A549 (cell line): ENCODE results near the gene ARID1B. TPM values are rescaled to one million over a fixed set of nuclear protein-coding genes. Genes with fewer than 3 reads are reported as not detected.

Source experiments
- ATAC-seq, 2 experiments: fragments of 200-7000 bp in 1 of 2; fragments of >200 bp in 1 of 2; cut with Nextera tagmentation in 1 of 2; cut with Tn5 transposase in 1 of 2; 3 replicates each; pipeline versions ENCODE4 v1.8.0 to v1.9.1; 2018 to 2020; ENCODE audit warnings: mild to moderate bottlenecking in 1 of 2, moderate library complexity in 1 of 2
- CTCF ChIA-PET: fragments of 300-600 bp; sonication (Branson Sonifier 250); formaldehyde crosslinking; extraction: SDS; loops from one replicate; lab custom pipeline; 2021; ENCODE audit warnings: antibody characterized with exemption, inconsistent platforms; lab: Yijun Ruan, JAX
- POLR2A ChIA-PET: fragments of 350-600 bp; formaldehyde crosslinking; extraction: SDS; loops from one replicate; lab custom pipeline; 2021; ENCODE audit warnings: antibody characterized with exemption, inconsistent platforms; lab: Yijun Ruan, JAX
- DNase-seq, 2 experiments: peaks; one replicate each; pipeline versions ENCODE4 v3.0.0 to v3.0.0-alpha.2; 2011 to 2016; ENCODE audit warnings: low read depth in 1 of 2, low spot score in 1 of 2
- FAIRE-seq: peaks from 2 replicates; lab custom pipeline; 2011; peaks lifted over from hg19 to GRCh38; lab: Jason Lieb, UNC
- H3K27ac ChIP-seq, 2 experiments: fragments of >200 bp; sonication (Bioruptor Twin); formaldehyde crosslinking; 3 replicates each; pipeline ENCODE4 v1.5.1; 2016 to 2017
- H3K4me1 ChIP-seq: fragments of >200 bp; sonication (Bioruptor Twin); formaldehyde crosslinking; 3 replicates; pipeline ENCODE4 v1.6.1; 2016
- H3K4me2 ChIP-seq: fragments of >200 bp; sonication (Bioruptor Twin); formaldehyde crosslinking; 3 replicates; pipeline ENCODE4 v1.6.1; 2016
- H3K4me3 ChIP-seq: fragments of >200 bp; sonication (Bioruptor Twin); formaldehyde crosslinking; 3 replicates; pipeline ENCODE4 v1.5.1; 2016
- H3K9me3 ChIP-seq: fragments of >200 bp; sonication (Bioruptor Twin); formaldehyde crosslinking; 3 replicates; pipeline ENCODE4 v1.6.1; 2016
- ATOH8 ChIP-seq: fragments of 250-450 bp; sonication (Bioruptor Pico); IDR thresholded peaks from 2 replicates; pipeline ENCODE4 v1.5.0; 2020; ENCODE audit warnings: low read depth, mild to moderate bottlenecking, moderate library complexity
- BCL3 ChIP-seq: fragments of >200 bp; sonication (Bioruptor Twin); formaldehyde crosslinking; IDR thresholded peaks from 3 replicates; pipeline ENCODE4 v1.6.1; 2016
- BHLHE40 ChIP-seq: IDR thresholded peaks from 2 replicates; pipeline ENCODE4 v1.6.1; 2012; ENCODE audit warnings: low read depth, low read length, inconsistent platforms
- CBX2 ChIP-seq: fragments of 200-600 bp; sonication (generic); IDR thresholded peaks from 2 replicates; pipeline ENCODE4 v1.6.1; 2016; ENCODE audit warnings: low read depth, mild to moderate bottlenecking, borderline replicate concordance
- CBX8 ChIP-seq: fragments of 200-600 bp; sonication (generic); IDR thresholded peaks from 2 replicates; pipeline ENCODE4 v1.6.1; 2016
- CEBPB ChIP-seq, 2 experiments: fragments of >200 bp in 1 of 2; sonication (Bioruptor Twin) in 1 of 2; formaldehyde crosslinking in 1 of 2; IDR thresholded peaks; 2 replicates each; pipeline ENCODE4 v1.6.1; 2012 to 2016
- CTCF ChIP-seq: fragments of >200 bp; sonication (Bioruptor Twin); formaldehyde crosslinking; IDR thresholded peaks from 3 replicates; pipeline ENCODE4 v1.5.1; 2016
- EHF ChIP-seq: fragments of 250-450 bp; sonication (Bioruptor Pico); IDR thresholded peaks from 2 replicates; pipeline ENCODE4 v1.5.0; 2020; ENCODE audit warnings: mild to moderate bottlenecking
- EP300 ChIP-seq, 2 experiments: fragments of >200 bp; sonication (Bioruptor Twin); formaldehyde crosslinking; IDR thresholded peaks; 2 replicates in 1 of 2; 3 replicates in 1 of 2; pipeline ENCODE4 v1.6.1; 2016 to 2017
- ESRRA ChIP-seq: fragments of 150-350 bp; IDR thresholded peaks from 2 replicates; pipeline ENCODE4 v1.6.1; 2014; ENCODE audit warnings: mild to moderate bottlenecking, low read length, borderline replicate concordance
- FOSB ChIP-seq: fragments of 250-450 bp; sonication (Bioruptor Pico); IDR thresholded peaks from 2 replicates; pipeline ENCODE4 v1.5.0; 2020; ENCODE audit warnings: mild to moderate bottlenecking, moderate library complexity
- JUN ChIP-seq, 2 experiments: fragments of >200 bp; sonication (Bioruptor Twin); formaldehyde crosslinking; IDR thresholded peaks; 2 replicates in 1 of 2; 3 replicates in 1 of 2; pipeline ENCODE4 v1.6.1; 2016 to 2017
- KDM5A ChIP-seq: fragments of 200-600 bp; sonication (generic); IDR thresholded peaks from 2 replicates; pipeline ENCODE4 v1.6.1; 2016; ENCODE audit warnings: antibody characterized with exemption, mild to moderate bottlenecking
- MAFK ChIP-seq: fragments of 450-650 bp; IDR thresholded peaks from 2 replicates; pipeline ENCODE4 v1.6.1; 2014; ENCODE audit not compliant: partially characterized antibody
- MAX ChIP-seq: IDR thresholded peaks from 2 replicates; pipeline ENCODE4 v1.6.1; 2012
- PBX3 ChIP-seq: IDR thresholded peaks from 2 replicates; pipeline ENCODE4 v1.6.1; 2012
- RCOR1 ChIP-seq: fragments of 150-350 bp; IDR thresholded peaks from 2 replicates; pipeline ENCODE4 v1.6.1; 2014; ENCODE audit warnings: antibody characterized with exemption, low read length, low read depth
- REST ChIP-seq: fragments of 200-600 bp; sonication (generic); IDR thresholded peaks from 2 replicates; pipeline ENCODE4 v1.6.1; 2016; ENCODE audit warnings: antibody characterized with exemption, mild to moderate bottlenecking, moderate library complexity
- RFX5 ChIP-seq: fragments of 450-650 bp; IDR thresholded peaks from 2 replicates; pipeline ENCODE4 v1.7.1; 2014; ENCODE audit warnings: antibody characterized with exemption, mild to moderate bottlenecking, moderate library complexity
- SMC3 ChIP-seq: fragments of >200 bp; sonication (Bioruptor Twin); formaldehyde crosslinking; IDR thresholded peaks from 3 replicates; pipeline ENCODE4 v1.6.1; 2018; ENCODE audit warnings: inconsistent platforms
- SREBF2 ChIP-seq: fragments of 450-650 bp; IDR thresholded peaks from 2 replicates; pipeline ENCODE4 v1.6.1; 2014; ENCODE audit warnings: mild to moderate bottlenecking, moderate library complexity
- TP53 ChIP-seq: fragments of 250-450 bp; sonication (Bioruptor Pico); IDR thresholded peaks from 2 replicates; pipeline ENCODE4 v1.5.0; 2021; ENCODE audit warnings: mild to moderate bottlenecking, moderate library complexity
- ZNF302 ChIP-seq: fragments of 250-450 bp; sonication (Bioruptor Pico); IDR thresholded peaks from 2 replicates; pipeline ENCODE4 v1.9.0; 2021; ENCODE audit warnings: inconsistent platforms, mild to moderate bottlenecking, moderate library complexity
- WGBS: methylation state at CpG from one replicate; pipeline ENCODE4 v1.1.6; 2017; ENCODE audit errors: missing lambda C conversion rate; 5-methylcytosine and 5-hydroxymethylcytosine counted together
- polyA plus RNA-seq, 4 experiments: library from polyadenylated mRNA; depleted of rRNA in 3 of 4; stranded (reverse); fragments of >200 nt; fragmentation: RNase III in 1 of 4; extraction: RNeasy Plus Mini Kit Qiagen cat#74134 plus additional on column Dnase treatment in 1 of 4; gene quantifications; 2 replicates in 3 of 4; 3 replicates in 1 of 4; pipeline ENCODE4 v1.2.3, GENCODE V29; 2011 to 2017

The ARID1B gene
- polyA plus RNA-seq, 2 of the 4 experiments (the other 2 are of a cell fraction): 13.5 to 16.3 TPM

GRCh38 chr6:157069585-157069984 lies 292.4 kb downstream of the ARID1B start:
- Histone ChIP-seq H3K27ac (no peak overlapping the region), H3K4me2 (no peak overlapping the region), H3K9me3 (no peaks in the 10 kb centered on the region), H3K4me3 (no peak overlapping the region)
- ATAC-seq (no peak), DNase-seq (no peak), FAIRE-seq (no peak)
- 94% methylated on average over 5 of the region's 5 CpGs for WGBS
- POLR2A ChIA-PET: no interaction called here
- CTCF ChIA-PET: interaction anchor here (0.5 to 1.1 kb wide), 2 partner anchors 21 to 1083 kb away, joined by 3 to 4 read pairs; no protein-coding TSS in a partner anchor
- TF ChIP-seq EP300 (IDR thresholded peaks at IDR 0.05) (no peak), BHLHE40 (no peak), SREBF2 (no peak), ZNF302 (CRISPR knock-in tag) (no peak), CTCF (no peak), RFX5 (no peak), MAX (no peak), ESRRA (no peak), TP53 (CRISPR knock-in tag) (no peak), MAFK (no peak), CEBPB (IDR thresholded peaks at IDR 0.05) (no peak), KDM5A (no peak), BCL3 (no peak), RCOR1 (no peak), PBX3 (no peak), ATOH8 (CRISPR knock-in tag) (no peak), FOSB (no peak), CBX2 (no peak), CBX8 (no peak)
- TF ChIP-seq, all 56 proteins: peak for 0
- H3K4me1 ChIP-seq: peaks cover 13% of the 10 kb centered on the region

GRCh38 chr6:157070403-157071107 lies 293.4 kb downstream of the ARID1B start:
- Histone ChIP-seq H3K9me3 (no peaks in the 10 kb centered on the region), H3K4me2 (no peak overlapping the region), H3K4me1 (peaks cover 15% of the 10 kb centered on the region), H3K27ac (no peak overlapping the region), H3K4me3 (no peak overlapping the region)
- 89% methylated on average over 8 of the region's 8 CpGs for WGBS
- FAIRE-seq (no peak), ATAC-seq (no peak), DNase-seq (no peak)
- CTCF ChIA-PET: interaction anchor here (0.6 to 1.1 kb wide), 2 partner anchors 13 to 28 kb away, joined by 3 read pairs; no protein-coding TSS in a partner anchor
- TF ChIP-seq CEBPB (IDR thresholded peaks at IDR 0.05): no peak
- TF ChIP-seq BHLHE40: no peak
- TF ChIP-seq EHF: no peak
- no peak for TF ChIP-seq SMC3
- TF ChIP-seq JUN (IDR thresholded peaks at IDR 0.05): no peak
- no peak for TF ChIP-seq CBX2
- TF ChIP-seq REST: no peak
- no peak for TF ChIP-seq FOSB
- TF ChIP-seq ZNF302 (CRISPR knock-in tag): no peak
- POLR2A ChIA-PET: no interaction called here
